ENCODE results near the gene DAO.

DNA sequence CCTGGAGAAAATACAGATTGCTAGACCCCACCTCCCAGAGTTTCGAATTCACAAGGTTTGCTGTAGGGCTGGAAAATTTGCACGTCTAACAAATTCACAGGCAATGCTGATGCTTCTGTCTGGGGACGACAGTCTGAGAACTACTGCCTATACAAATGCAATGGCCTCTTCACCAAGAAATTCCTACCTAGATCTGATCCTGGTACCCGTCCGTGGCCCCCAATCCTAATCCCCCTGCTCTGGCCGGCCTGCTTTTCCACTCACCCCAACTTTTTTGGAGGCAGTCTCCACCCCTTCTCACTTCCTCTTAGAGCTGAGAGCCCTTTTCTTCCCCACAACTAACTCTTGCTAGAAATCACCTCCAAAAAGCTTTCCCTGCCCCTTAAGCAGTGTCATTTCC, 19.4 kb upstream of the DAO start:
- TF ChIP-seq POLR2A (IDR thresholded peaks at IDR 0.05; ENCODE audit: low read depth, low read length) (no peak), RAD21 (IDR thresholded peaks at IDR 0.05; ENCODE audit: low read length) (no peak), CTCF (conservative IDR thresholded peaks at IDR 0.05; ENCODE audit: low read depth, low read length) (no peak), RFX5 (IDR thresholded peaks at IDR 0.05; ENCODE audit: low read depth, low read length) (no peak), MXI1 (IDR thresholded peaks at IDR 0.05; ENCODE audit: borderline replicate concordance, low read depth, low read length) (no peak), SMC3 (IDR thresholded peaks at IDR 0.05; ENCODE audit: low read depth, low read length) (no peak), CHD1 (IDR thresholded peaks at IDR 0.05; ENCODE audit: low read depth, low read length) (no peak), ELK1 (IDR thresholded peaks at IDR 0.05; ENCODE audit: borderline replicate concordance, low read depth, low read length) (no peak), MAZ (IDR thresholded peaks at IDR 0.05; ENCODE audit: borderline replicate concordance, low read depth, low read length) (no peak), RCOR1 (IDR thresholded peaks at IDR 0.05; ENCODE audit: insufficient replicate concordance, low read length) (no peak), FOS (IDR thresholded peaks at IDR 0.05; ENCODE audit: low read depth, low read length) (no peak), CEBPB (IDR thresholded peaks at IDR 0.05; ENCODE audit: low read depth, low read length) (no peak)
- TF ChIP-seq, protein P1, sequence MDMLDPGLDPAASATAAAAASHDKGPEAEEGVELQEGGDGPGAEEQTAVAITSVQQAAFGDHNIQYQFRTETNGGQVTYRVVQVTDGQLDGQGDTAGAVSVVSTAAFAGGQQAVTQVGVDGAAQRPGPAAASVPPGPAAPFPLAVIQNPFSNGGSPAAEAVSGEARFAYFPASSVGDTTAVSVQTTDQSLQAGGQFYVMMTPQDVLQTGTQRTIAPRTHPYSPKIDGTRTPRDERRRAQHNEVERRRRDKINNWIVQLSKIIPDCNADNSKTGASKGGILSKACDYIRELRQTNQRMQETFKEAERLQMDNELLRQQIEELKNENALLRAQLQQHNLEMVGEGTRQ (IDR thresholded peaks at IDR 0.05; ENCODE audit: low read depth, low read length), result no peak

Data from IMR-90 (cell line).